ENCODE results near the gene CNIH1.
A peak's percentile ranks its signal among the peaks of the same experiment; 100 is the strongest.

CNIH1 gene

GRCh38 chr14:54399560-54399959 is 41.6 kb downstream of the CNIH1 start:
- Histone ChIP-seq H3K27ac (ENCODE audit: low read depth, low read length) (no peak overlapping the region), H3F3A (ENCODE audit: control insufficient read depth, insufficient read depth) (no peaks in the 10 kb centered on the region), H3K36me3 (ENCODE audit: control insufficient read depth, low read length) (peaks cover 53% of the 10 kb centered on the region), H3K9me2 (replicated peaks; ENCODE audit: control insufficient read depth, low read length) (no peaks in the 10 kb centered on the region), H3K27me3 (ENCODE audit: control insufficient read depth, low read length) (no peaks in the 10 kb centered on the region), H4K20me1 (ENCODE audit: control insufficient read depth, insufficient read depth, low read depth, low read length) (no peaks in the 10 kb centered on the region), H3K4me1 (ENCODE audit: control insufficient read depth, low read length) (peaks cover 28% of the 10 kb centered on the region), H3K9me3 (ENCODE audit: control insufficient read depth, insufficient read depth, low read length) (no peaks in the 10 kb centered on the region), H3K4me2 (ENCODE audit: low read length) (peak overlapping the region; percentile 81; the same call in 1 of the 2 replicates), H3K4me3 (ENCODE audit: low read length) (no peak overlapping the region), H3K79me2 (ENCODE audit: control insufficient read depth, low read length) (peaks cover 60% of the 10 kb centered on the region)
- TF ChIP-seq EZH2phosphoT487 (IDR thresholded peaks at IDR 0.05; ENCODE audit: borderline replicate concordance, low read length): no peak
- TF ChIP-seq, protein P1, sequence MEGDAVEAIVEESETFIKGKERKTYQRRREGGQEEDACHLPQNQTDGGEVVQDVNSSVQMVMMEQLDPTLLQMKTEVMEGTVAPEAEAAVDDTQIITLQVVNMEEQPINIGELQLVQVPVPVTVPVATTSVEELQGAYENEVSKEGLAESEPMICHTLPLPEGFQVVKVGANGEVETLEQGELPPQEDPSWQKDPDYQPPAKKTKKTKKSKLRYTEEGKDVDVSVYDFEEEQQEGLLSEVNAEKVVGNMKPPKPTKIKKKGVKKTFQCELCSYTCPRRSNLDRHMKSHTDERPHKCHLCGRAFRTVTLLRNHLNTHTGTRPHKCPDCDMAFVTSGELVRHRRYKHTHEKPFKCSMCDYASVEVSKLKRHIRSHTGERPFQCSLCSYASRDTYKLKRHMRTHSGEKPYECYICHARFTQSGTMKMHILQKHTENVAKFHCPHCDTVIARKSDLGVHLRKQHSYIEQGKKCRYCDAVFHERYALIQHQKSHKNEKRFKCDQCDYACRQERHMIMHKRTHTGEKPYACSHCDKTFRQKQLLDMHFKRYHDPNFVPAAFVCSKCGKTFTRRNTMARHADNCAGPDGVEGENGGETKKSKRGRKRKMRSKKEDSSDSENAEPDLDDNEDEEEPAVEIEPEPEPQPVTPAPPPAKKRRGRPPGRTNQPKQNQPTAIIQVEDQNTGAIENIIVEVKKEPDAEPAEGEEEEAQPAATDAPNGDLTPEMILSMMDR (IDR thresholded peaks at IDR 0.05; ENCODE audit: low read depth, low read length, poor library complexity, severe bottlenecking): no peak

DNA sequence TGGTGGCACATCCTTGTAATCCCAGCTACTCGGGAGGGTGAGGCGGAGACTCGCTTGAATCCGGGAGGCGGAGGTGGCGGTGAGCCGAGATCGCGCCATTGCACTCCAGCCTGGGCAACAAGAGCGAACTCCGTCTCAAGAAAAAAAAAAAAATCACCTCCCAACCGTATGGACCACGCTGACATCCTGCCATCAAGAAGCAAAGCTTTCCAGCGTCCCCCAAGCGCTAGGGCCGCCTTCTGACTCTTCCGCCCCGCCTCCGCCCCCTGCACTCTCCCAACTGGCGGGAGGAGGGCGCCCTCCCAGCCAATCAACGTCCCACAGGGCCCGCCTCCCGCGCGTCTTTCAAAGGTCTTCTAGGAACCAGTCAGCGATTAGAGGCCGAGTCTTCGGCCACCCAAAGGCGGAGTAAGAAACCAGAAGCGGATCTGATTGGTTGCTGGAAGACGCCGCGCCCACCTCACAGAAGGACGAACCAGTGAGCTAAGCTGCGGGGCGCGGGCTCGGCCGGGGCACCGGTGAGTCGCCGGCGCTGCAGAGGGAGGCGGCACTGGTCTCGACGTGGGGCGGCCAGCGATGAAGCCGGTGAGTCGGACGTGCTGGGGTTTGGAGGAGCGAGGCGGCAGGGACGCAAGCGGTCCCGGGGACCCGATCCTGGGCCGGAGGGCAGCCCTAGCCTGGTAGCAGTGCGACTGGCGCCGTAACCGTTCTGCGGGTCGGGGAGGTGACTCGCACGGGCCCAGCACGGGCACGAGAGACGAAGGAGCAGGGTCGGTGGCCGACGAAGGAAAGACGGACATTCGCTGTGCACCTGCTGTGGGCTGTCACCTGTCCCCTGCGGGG is 44.5 kb downstream of the CNIH1 start, which contains the start of gene CDKN3:
CDKN3 (plus strand) TSS at position 515 of the 843 bp plus-strand sequence; CDS start at position 577, 62 bp downstream.
- no peaks in the 10 kb centered on the region for H3K9me3 ChIP-seq (ENCODE audit: control insufficient read depth, insufficient read depth, low read length)
- H3K4me1 ChIP-seq (ENCODE audit: control insufficient read depth, low read length): peaks cover 24% of the 10 kb centered on the region
- no peaks in the 10 kb centered on the region for H4K20me1 ChIP-seq (ENCODE audit: control insufficient read depth, insufficient read depth, low read depth, low read length)
- no peaks in the 10 kb centered on the region for H3F3A ChIP-seq (ENCODE audit: control insufficient read depth, insufficient read depth)
- no peaks in the 10 kb centered on the region for H3K27me3 ChIP-seq (ENCODE audit: control insufficient read depth, low read length)
- peak within 1 kb of the TSS; percentile 94 for H3K4me3 ChIP-seq (ENCODE audit: low read length)
- H3K36me3 ChIP-seq (ENCODE audit: control insufficient read depth, low read length): peaks cover 39% of the 10 kb centered on the region
- peaks cover 42% of the 10 kb centered on the region for H3K79me2 ChIP-seq (ENCODE audit: control insufficient read depth, low read length)
- peak within 1 kb of the TSS; percentile 81 for H3K4me2 ChIP-seq (ENCODE audit: low read length)
- H3K9me2 ChIP-seq (replicated peaks; ENCODE audit: control insufficient read depth, low read length): no peaks in the 10 kb centered on the region
- TF ChIP-seq, protein P1 (IDR thresholded peaks at IDR 0.05; ENCODE audit: low read depth, low read length, poor library complexity, severe bottlenecking): peak; percentile 30
- TF ChIP-seq EZH2phosphoT487 (IDR thresholded peaks at IDR 0.05; ENCODE audit: borderline replicate concordance, low read length): no peak
- H3K27ac ChIP-seq (ENCODE audit: low read depth, low read length): peak within 1 kb of the TSS; percentile 48

GRCh38 chr14:54396183-54396492 is 45.0 kb downstream of the CNIH1 start:
- Histone ChIP-seq H3K4me3 (ENCODE audit: low read length) (peak overlapping the region; percentile 94), H3K27ac (ENCODE audit: low read depth, low read length) (peak overlapping the region; percentile 48; the same call in 1 of the 2 replicates), H4K20me1 (ENCODE audit: control insufficient read depth, insufficient read depth, low read depth, low read length) (no peaks in the 10 kb centered on the region)

More at GRCh38 chr14:54396183-54396492, 45.0 kb downstream of the CNIH1 start:
- Histone ChIP-seq H3K9me3 (ENCODE audit: control insufficient read depth, insufficient read depth, low read length) (no peaks in the 10 kb centered on the region), H3K79me2 (ENCODE audit: control insufficient read depth, low read length) (peaks cover 37% of the 10 kb centered on the region), H3K4me2 (ENCODE audit: low read length) (peak overlapping the region; percentile 72), H3K9me2 (replicated peaks; ENCODE audit: control insufficient read depth, low read length) (no peaks in the 10 kb centered on the region), H3F3A (ENCODE audit: control insufficient read depth, insufficient read depth) (no peaks in the 10 kb centered on the region), H3K27me3 (ENCODE audit: control insufficient read depth, low read length) (no peaks in the 10 kb centered on the region), H3K36me3 (ENCODE audit: control insufficient read depth, low read length) (peaks cover 33% of the 10 kb centered on the region), H3K4me1 (ENCODE audit: control insufficient read depth, low read length) (peaks cover 24% of the 10 kb centered on the region)
- TF ChIP-seq EZH2phosphoT487 (IDR thresholded peaks at IDR 0.05; ENCODE audit: borderline replicate concordance, low read length): no peak
- TF ChIP-seq, protein P1 (IDR thresholded peaks at IDR 0.05; ENCODE audit: low read depth, low read length, poor library complexity, severe bottlenecking): no peak

Measured in DOHH2 (cell line).